K562 (cell line): Measurements from ENCODE around the gene COL25A1. TPM values are rescaled to one million over a fixed set of nuclear protein-coding genes. Genes with fewer than 3 reads are reported as not detected.

Source experiments
- ATAC-seq: fragments of 200-7000 bp; cut with Tn5 transposase; 3 replicates; pipeline ENCODE4 v1.9.1; 2020; ENCODE audit warnings: moderate library complexity
- BruUV-seq: library from RNA; stranded (reverse); fragments of 400-500 nt; replicated peaks from 2 replicates; lab custom pipeline; 2021; lab: Mats Ljungman, UMichigan
- CTCF ChIA-PET: fragments of 300-600 bp; formaldehyde crosslinking; extraction: SDS; loops from one replicate; lab custom pipeline; 2021; ENCODE audit warnings: low intra/inter-chr PET ratio; lab: Yijun Ruan, JAX
- POLR2A ChIA-PET: fragments of 300-600, 350-650 bp; sonication (Branson Sonifier 250); formaldehyde crosslinking; extraction: SDS; loops from one replicate; lab custom pipeline; 2021; ENCODE audit warnings: antibody characterized with exemption, inconsistent platforms; lab: Yijun Ruan, JAX
- DNase-seq, 4 experiments: peaks; one replicate each; pipeline versions ENCODE4 v3.0.0 to v3.0.0-alpha.2; 2011 to 2018; ENCODE audit warnings: low spot score in 3 of 4, mixed read lengths in 3 of 4; ENCODE audit errors: extremely low read depth in 1 of 4
- FAIRE-seq: peaks from 2 replicates; lab custom pipeline; 2011; peaks lifted over from hg19 to GRCh38; lab: Jason Lieb, UNC
- H2AFZ ChIP-seq: 2 replicates; pipeline ENCODE4 v1.6.0; 2011; ENCODE audit warnings: low read depth, low read length, control low read depth, inconsistent platforms
- H3K27ac ChIP-seq: fragments of 200-600 bp; 3 replicates; pipeline ENCODE4 v1.8.0; 2011; ENCODE audit warnings: low read depth, mild to moderate bottlenecking, control low read depth, inconsistent platforms, low read length, moderate library complexity, mixed read lengths; ENCODE audit errors: extremely low read depth
- H3K27me3 ChIP-seq, 2 experiments: fragments of 300-600 bp in 1 of 2; 2 replicates in 1 of 2; 3 replicates in 1 of 2; pipeline versions ENCODE4 v1.6.0 to v1.8.0; 2011; ENCODE audit warnings: inconsistent platforms in 2 of 2, low read length in 2 of 2, mild to moderate bottlenecking in 1 of 2, mixed read lengths in 1 of 2, moderate library complexity in 1 of 2; ENCODE audit not compliant: control insufficient read depth in 2 of 2, insufficient read depth in 2 of 2
- H3K36me3 ChIP-seq: fragments of 300-600 bp; 3 replicates; pipeline ENCODE4 v1.8.0; 2011; ENCODE audit warnings: mild to moderate bottlenecking, low read length, inconsistent platforms; ENCODE audit not compliant: control insufficient read depth, insufficient read depth
- H3K4me1 ChIP-seq, 2 experiments: fragments of 200-600 bp in 1 of 2; replicated peaks in 1 of 2; 2 replicates in 1 of 2; 3 replicates in 1 of 2; pipeline versions ENCODE4 v1.5.1 to v1.8.0; 2011; ENCODE audit warnings: inconsistent platforms in 2 of 2, low read length in 2 of 2, mild to moderate bottlenecking in 1 of 2, mixed read lengths in 1 of 2, moderate library complexity in 1 of 2; ENCODE audit not compliant: control insufficient read depth in 2 of 2, insufficient read depth in 2 of 2
- H3K4me2 ChIP-seq: 2 replicates; pipeline ENCODE4 v1.6.1; 2011; ENCODE audit warnings: low read length, control low read depth, inconsistent platforms, mixed read lengths; ENCODE audit not compliant: insufficient read depth
- H3K4me3 ChIP-seq: fragments of 200-600 bp; sonication (generic), shearing (Covaris generic); 2 replicates; pipeline ENCODE4 v1.5.1; 2016; ENCODE audit warnings: control low read depth, inconsistent platforms
- H3K79me2 ChIP-seq: fragments of 200-600 bp; 3 replicates; pipeline ENCODE4 v1.8.0; 2011; ENCODE audit warnings: low read length, inconsistent platforms; ENCODE audit not compliant: control insufficient read depth, insufficient read depth
- H3K9ac ChIP-seq, 2 experiments: 2 replicates each; pipeline versions ENCODE4 v1.6.0 to v1.6.1; 2011; ENCODE audit warnings: low read depth in 2 of 2, low read length in 2 of 2, control low read depth in 1 of 2, inconsistent platforms in 1 of 2, mild to moderate bottlenecking in 1 of 2, mixed read lengths in 1 of 2; ENCODE audit not compliant: insufficient read depth in 1 of 2
- H3K9me1 ChIP-seq: one replicate; pipeline ENCODE4 v1.6.0; 2011; ENCODE audit warnings: inconsistent platforms, mild to moderate bottlenecking, low read length, moderate library complexity; ENCODE audit not compliant: control insufficient read depth, insufficient read depth
- H3K9me3 ChIP-seq: replicated peaks from 2 replicates; pipeline ENCODE4 v1.5.1; 2011; ENCODE audit warnings: low read depth, low read length, inconsistent platforms; ENCODE audit not compliant: control insufficient read depth, insufficient read depth
- H4K20me1 ChIP-seq: replicated peaks from 2 replicates; pipeline ENCODE4 v1.6.1; 2011; ENCODE audit warnings: low read length, inconsistent platforms, mixed read lengths; ENCODE audit not compliant: control insufficient read depth, insufficient read depth
- CREB5 ChIP-seq: fragments of 250-450 bp; sonication (Bioruptor Pico); IDR thresholded peaks from 2 replicates; pipeline ENCODE4 v1.5.0; 2020; ENCODE audit warnings: mild to moderate bottlenecking
- ETV1 ChIP-seq: fragments of 450-650 bp; conservative IDR thresholded peaks from 2 replicates; pipeline ENCODE4 v1.6.1; 2016; ENCODE audit warnings: missing genetic modification characterization, control low read depth, low read depth, missing compliant biosample characterization
- MBD2 ChIP-seq: sonication (generic); IDR thresholded peaks from 2 replicates; pipeline ENCODE4 v1.6.1; 2016; ENCODE audit warnings: low read depth, borderline replicate concordance
- TEAD1 ChIP-seq, 2 experiments: fragments of 450-650 bp in 1 of 2; sonication (generic) in 1 of 2; formaldehyde crosslinking; IDR thresholded peaks; 2 replicates each; pipeline versions ENCODE4 v1.4.0 to v1.8.0; 2020 to 2022; ENCODE audit warnings: mild to moderate bottlenecking in 2 of 2, missing genetic modification reagents in 1 of 2
- ZBTB9 ChIP-seq: fragments of 450-650 bp; formaldehyde crosslinking; IDR thresholded peaks from 2 replicates; pipeline ENCODE4 v1.4.0; 2020; ENCODE audit warnings: mild to moderate bottlenecking, moderate library complexity
- ZNF224 ChIP-seq: sonication (generic); formaldehyde crosslinking; IDR thresholded peaks from 2 replicates; pipeline ENCODE4 v1.8.0; 2022; ENCODE audit warnings: mild to moderate bottlenecking, missing genetic modification reagents
- ZNF431 ChIP-seq: sonication (generic); formaldehyde crosslinking; IDR thresholded peaks from 2 replicates; pipeline ENCODE4 v1.8.0; 2022; ENCODE audit warnings: mild to moderate bottlenecking, missing genetic modification reagents
- WGBS: fragments of 100-300 bp; shearing (Covaris generic); methylation state at CpG from one replicate; pipeline ENCODE4 v1.1.6; 2016; ENCODE audit warnings: low coverage, mixed read lengths; ENCODE audit not compliant: insufficient coverage; ENCODE audit errors: missing lambda C conversion rate; 5-methylcytosine and 5-hydroxymethylcytosine counted together
- in situ Hi-C: fragments of 300-500 bp; cut with MboI; formaldehyde crosslinking; loops from 4 replicates; pipeline ENCODE4 v1.15.0; 2018; ENCODE audit warnings: inconsistent platforms, mixed read lengths
- intact Hi-C: fragments of 100-400 bp; cut with micrococcal nuclease; formaldehyde crosslinking; loops from 2 replicates; pipeline ENCODE4 v1.14.2; 2022
- polyA plus RNA-seq, 8 experiments: library from polyadenylated mRNA; depleted of rRNA in 4 of 8; stranded (reverse) in 5 of 8; unstranded in 3 of 8; fragments of >200 nt; fragmentation: Nextera tagmentation in 2 of 8; fragmentation: Illumina TruSeq in 1 of 8; extraction: Ambion mirVana in 2 of 8; extraction: Trizol in 1 of 8; gene quantifications; 2 replicates each; pipeline versions ENCODE4 v1.2.1 to v1.2.3, GENCODE V29; 2011 to 2014; ENCODE audit warnings: inconsistent platforms in 1 of 8, missing spikeins in 1 of 8
- total RNA-seq, 7 experiments: library from RNA; depleted of rRNA in 6 of 7; stranded (reverse); fragments of >200 nt in 6 of 7; fragmentation: Illumina TruSeq in 2 of 7; extraction: Trizol in 2 of 7; gene quantifications; 2 replicates each; pipeline versions ENCODE4 v1.2.1 to v1.2.3, GENCODE V29; 2011 to 2021; ENCODE audit warnings: low replicate concordance in 1 of 7

Gene COL25A1
- total and polyA plus RNA-seq, 9 of the 15 experiments (the other 6 are each of a cell fraction or from before 2014, with no cell fraction given): 0.03 to 0.62 (median 0.27) TPM

DNA sequence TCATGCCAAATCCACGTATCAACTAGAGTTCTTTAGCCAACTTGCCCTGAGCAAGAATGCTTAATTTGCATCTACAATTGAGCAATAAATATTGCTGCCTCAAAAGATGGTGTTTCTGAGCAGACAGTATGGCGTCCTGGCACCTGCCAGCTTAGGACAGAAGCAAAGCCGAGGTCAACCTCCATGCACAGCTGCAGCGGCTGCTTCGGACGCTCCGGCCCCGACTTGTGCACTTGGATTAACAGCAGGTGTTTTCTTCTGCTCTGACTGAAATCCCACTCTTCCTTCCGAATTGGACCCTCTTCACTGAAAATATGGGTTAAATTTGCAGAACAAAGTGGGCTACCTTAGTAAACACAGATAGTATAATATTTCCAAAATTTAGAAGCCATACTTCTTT lies 324.4 kb downstream of the COL25A1 start:
- H2AFZ ChIP-seq: peak overlapping the region; percentile 59; the same call in 1 of the 2 replicates
- DNase-seq (no peak), FAIRE-seq (no peak), ATAC-seq (no peak)
- H3K9ac ChIP-seq: no peak overlapping the region
- no TSS peak for BruUV-seq
- ChIA-PET CTCF (no interaction called here), POLR2A (no interaction called here)
- H3K27ac ChIP-seq: no peak overlapping the region
- intact Hi-C loops: no loop called here
- in situ Hi-C loops: no loop called here
- WGBS: 73% methylated on average over 9 of the region's 9 CpGs
- peaks cover 0 to 9% of the 10 kb centered on the region in 2 experiments; a peak in 2 of 5 replicates for H3K4me1 ChIP-seq
- H3K36me3 ChIP-seq: no peaks in the 10 kb centered on the region
- H3K27me3 ChIP-seq: no peaks in the 10 kb centered on the region
- no peak overlapping the region for H3K4me2 ChIP-seq
- H3K9me1 ChIP-seq: no peaks in the 10 kb centered on the region
- TF ChIP-seq CREB5 (CRISPR knock-in tag) (no peak), TEAD1 (CRISPR knock-in tag; IDR thresholded peaks at IDR 0.05) (no peak)
- no peak overlapping the region for H3K4me3 ChIP-seq
- H3K9me3 ChIP-seq: no peaks in the 10 kb centered on the region
- H4K20me1 ChIP-seq: no peaks in the 10 kb centered on the region
- H3K79me2 ChIP-seq: no peaks in the 10 kb centered on the region

GRCh38 chr4:108972613-108973283 lies 329.7 kb downstream of the COL25A1 start:
- no peak overlapping the region for H3K4me3 ChIP-seq
- no peaks in the 10 kb centered on the region for H3K79me2 ChIP-seq
- POLR2A ChIA-PET: no interaction called here
- H3K4me2 ChIP-seq: peak overlapping the region; percentile 51
- ATAC-seq: peak; percentile 61
- H2AFZ ChIP-seq: peak overlapping the region; percentile 87
- H3K9ac ChIP-seq: no peak overlapping the region; a peak in 1 of 4 replicates
- intact Hi-C loops (no loop called here), in situ Hi-C loops (no loop called here)
- CTCF ChIA-PET: no interaction called here
- H4K20me1 ChIP-seq: no peaks in the 10 kb centered on the region
- WGBS: 1% methylated on average over 5 of the region's 5 CpGs
- BruUV-seq: no TSS peak
- H3K4me1 ChIP-seq: peaks cover 0 to 24% of the 10 kb centered on the region in 2 experiments; a peak in 3 of 5 replicates
- peak overlapping the region; percentile 62 for H3K27ac ChIP-seq
- H3K9me3 ChIP-seq: no peaks in the 10 kb centered on the region
- peak in 2 of 4 experiments; percentile 17 to 49 for DNase-seq
- no peaks in the 10 kb centered on the region for H3K36me3 ChIP-seq
- H3K9me1 ChIP-seq: no peaks in the 10 kb centered on the region
- no peaks in the 10 kb centered on the region for H3K27me3 ChIP-seq
- peak; percentile 51 for FAIRE-seq
- TF ChIP-seq ZNF431: no peak
- TF ChIP-seq ZBTB9 (CRISPR knock-in tag): no peak
- no peak for TF ChIP-seq ZNF224 (CRISPR knock-in tag)
- no peak for TF ChIP-seq MBD2
- TF ChIP-seq ETV1 (tag): no peak
